GM18907 (cell line): ENCODE results near the gene DUOXA2.
A peak's percentile ranks its signal among the peaks of the same experiment; 100 is the strongest.

Source experiments
- ATAC-seq: cut with Tn5 transposase; IDR thresholded peaks from one replicate; pipeline ENCODE4 v1.9.1; 2021; ENCODE audit warnings: mild to moderate bottlenecking, moderate library complexity; ENCODE audit not compliant: unreplicated experiment

The DUOXA2 gene

DNA sequence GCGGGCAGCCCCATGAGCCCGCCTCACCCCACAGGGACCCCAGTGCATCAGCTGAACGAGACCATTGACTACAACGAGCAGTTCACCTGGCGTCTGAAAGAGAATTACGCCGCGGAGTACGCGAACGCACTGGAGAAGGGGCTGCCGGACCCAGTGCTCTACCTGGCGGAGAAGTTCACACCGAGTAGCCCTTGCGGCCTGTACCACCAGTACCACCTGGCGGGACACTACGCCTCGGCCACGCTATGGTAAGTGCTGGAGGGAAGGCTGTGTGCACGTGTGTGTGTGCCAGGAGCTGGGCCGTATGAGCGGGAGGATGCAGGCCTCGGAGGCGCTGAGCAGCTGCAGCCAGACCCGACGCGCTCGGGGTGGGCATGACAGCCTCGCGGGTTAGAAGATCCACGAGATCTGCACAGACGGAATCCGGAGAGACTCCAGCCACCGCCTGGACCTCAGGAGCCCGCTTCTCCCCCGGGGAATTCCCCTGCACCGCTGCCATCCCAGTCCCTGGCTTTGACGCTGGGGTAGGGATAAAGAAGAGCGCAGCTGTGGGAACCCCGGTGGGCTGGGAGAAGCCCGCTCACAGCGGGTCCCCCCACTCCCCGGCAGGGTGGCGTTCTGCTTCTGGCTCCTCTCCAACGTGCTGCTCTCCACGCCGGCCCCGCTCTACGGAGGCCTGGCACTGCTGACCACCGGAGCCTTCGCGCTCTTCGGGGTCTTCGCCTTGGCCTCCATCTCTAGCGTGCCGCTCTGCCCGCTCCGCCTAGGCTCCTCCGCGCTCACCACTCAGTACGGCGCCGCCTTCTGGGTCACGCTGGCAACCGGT is 2.6 kb downstream of the DUOXA2 start:
- no peak for ATAC-seq

DNA sequence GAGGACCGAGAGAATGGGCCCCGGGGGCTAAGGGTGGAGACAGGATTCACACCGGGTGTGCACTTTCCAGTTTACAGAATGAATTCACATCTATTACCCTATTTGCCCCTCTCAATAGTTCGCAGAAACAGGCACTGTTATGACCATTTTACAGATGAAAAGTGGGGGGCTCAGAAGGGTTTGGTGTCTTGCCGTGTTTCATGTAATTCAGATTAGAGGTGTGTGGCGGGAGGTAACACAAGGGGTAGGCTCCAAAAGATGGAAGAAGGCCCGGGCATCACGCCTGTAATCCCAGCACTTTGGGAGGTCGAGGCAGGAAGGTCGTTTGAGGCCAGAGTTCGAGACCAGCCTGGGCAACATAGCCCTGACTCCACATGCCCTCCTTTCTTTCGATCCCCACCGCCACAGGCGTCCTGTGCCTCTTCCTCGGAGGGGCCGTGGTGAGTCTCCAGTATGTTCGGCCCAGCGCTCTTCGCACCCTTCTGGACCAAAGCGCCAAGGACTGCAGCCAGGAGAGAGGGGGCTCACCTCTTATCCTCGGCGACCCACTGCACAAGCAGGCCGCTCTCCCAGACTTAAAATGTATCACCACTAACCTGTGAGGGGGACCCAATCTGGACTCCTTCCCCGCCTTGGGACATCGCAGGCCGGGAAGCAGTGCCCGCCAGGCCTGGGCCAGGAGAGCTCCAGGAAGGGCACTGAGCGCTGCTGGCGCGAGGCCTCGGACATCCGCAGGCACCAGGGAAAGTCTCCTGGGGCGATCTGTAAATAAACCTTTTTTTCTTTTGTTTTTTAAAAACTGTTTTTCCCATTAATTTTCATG is 3.4 kb downstream of the DUOXA2 start:
- ATAC-seq = peak; percentile 4

DNA sequence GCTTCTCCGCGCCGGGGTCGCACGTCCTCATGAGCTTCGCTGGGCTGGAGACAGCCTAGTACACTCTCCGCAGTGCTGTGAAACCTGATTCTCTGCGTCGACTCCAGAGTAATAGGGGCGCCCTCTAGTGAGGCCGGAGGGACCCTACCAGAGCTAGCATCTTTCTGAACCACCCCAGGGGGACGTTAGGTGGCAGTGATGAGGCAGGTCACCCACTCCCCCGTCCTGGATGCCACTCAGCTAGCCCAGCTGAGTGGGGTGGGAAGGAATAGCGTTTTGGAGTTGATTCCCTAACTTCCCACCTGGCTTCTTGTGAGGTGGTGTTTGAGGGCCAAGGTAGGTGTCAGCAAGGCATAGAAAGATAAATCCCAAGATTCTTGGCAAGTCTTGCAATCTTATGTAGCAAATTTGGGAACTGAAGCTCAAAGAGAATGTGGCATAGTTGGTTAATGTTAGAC is 4.0 kb downstream of the DUOXA2 start:
- peak; percentile 93 for ATAC-seq

DNA sequence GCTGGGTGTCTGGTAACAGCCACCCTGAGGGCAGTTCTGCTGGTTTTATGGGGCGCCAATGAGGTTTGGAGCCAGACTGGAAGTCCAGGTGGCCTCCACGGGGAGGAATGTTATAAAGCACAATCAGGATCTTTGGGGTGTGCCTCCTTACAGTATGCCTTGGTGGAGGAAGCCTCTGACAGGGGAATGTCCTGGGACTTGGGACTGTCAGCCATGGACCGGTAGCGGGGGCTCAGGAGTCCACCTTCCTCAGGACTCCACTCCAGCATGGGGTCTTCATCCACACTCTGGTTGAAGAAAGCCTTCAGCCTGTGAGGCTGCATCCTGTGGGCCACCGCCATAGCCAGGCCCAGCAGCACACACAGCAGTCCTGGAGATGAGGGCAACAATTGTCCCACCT is 4.9 kb downstream of the DUOXA2 start:
- no peak for ATAC-seq

DNA sequence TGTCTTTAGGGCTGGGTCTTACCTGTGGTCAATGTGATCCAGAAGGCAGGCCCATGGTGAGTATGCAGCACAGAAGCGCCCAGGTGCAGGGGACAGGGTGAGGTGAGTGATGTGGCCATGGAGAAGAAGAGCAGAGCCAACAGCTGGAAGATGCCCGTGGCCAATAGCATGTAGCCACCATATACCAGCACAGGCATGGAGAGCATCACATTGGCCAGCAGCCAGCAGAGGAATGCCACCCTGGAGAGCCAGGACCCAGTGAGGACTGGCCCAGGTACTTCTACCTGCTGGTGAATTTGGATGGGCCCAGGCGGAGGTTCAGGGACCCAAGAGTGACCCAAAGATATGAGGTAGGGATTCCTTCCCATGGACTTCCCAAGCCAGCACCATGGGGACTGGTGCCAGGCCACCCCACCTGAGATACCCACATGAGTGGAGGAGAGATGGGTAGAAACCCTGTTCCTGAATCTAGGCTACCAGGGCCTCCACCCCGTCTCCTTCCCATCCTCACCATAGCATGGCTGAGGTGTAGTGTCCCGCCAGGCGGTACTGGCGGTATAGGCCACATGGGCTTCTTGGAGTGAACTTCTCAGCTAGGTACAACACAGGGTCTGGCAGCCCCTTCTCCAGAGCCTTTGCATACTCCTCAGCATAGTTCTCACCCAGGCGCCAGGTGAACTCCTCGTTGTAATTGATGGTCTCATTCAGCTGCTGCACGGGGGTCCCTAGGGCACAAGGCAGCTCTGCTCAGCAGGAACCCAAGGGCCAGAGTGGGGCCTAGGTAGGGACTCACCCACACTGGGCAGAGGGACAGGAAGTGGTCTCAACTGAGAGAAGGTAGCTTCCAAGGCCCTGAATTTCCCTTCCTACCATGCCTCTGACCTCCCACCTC is 6.2 kb downstream of the DUOXA2 start:
- ATAC-seq = no peak

DNA sequence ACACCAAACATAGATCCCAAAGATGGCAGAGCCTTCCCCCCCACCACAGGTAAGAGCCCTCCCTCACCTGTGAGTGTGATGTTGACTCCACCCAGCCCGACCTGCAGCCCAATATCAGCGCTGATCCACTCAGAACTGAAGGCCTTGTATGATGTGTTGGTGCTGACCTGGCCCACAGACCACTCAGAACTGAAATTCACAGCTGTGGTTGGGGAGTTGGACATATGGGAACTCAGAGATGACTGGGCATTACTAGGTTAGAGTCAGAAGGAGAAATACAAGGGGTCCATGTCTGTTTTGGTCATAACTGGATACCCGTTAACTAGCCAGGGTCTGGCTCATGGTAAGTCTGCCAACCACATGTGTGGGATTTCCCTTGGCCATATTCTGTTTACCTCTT is 6.9 kb downstream of the DUOXA2 start:
- no peak for ATAC-seq

DNA sequence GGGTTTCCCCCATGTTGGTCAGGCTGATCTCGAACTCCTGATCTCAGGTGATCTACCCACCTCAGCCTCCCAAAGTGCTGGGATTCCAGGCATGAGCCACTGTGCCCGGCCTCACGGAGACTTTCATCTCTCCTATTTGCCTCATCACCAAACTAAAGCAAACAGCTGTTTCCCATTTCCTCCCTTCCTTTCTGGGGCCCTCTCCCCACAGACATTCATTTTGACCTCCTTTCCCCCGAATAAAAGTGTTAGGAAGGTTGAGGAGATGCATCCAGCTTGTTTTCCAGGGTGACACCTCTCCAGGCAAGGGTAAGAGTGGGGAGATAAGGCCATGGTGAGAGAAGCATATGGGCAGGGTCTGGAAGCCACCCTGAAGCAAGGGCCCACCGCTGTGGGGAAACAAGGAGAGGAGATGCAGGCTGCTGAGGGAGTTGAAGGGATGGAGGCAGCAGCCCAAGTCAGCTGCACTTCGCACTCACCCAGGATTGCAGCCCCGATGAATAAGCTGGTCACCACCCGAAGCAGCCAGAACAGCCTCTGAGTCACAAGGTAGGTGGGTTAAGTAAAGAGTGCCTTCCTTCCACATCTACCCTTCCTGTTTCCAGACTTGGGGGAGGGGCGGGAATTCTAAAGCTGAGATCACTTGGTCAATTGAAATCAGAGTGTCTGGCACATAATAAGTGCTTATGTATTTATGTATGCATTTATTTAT is 7.7 kb downstream of the DUOXA2 start:
- no peak for ATAC-seq

DNA sequence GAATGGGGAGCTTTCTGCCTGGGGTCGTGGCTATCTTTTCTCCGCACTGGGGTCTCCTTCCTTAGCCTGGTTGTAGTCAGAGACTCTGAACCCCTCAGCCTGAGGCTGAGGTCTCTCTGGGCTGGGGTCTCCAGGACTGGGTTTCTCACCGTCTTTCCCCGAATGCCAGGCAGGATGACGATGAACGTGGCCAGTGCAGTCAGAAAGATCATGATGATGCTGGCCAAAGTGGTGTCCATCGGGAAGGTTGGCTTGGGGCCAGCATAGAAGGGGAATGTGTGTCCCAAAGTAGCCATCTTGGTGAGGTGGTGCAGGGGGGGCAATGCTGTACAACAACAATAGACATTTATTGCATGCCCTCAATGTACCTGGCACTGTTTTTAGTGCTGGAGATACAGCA is 8.6 kb downstream of the DUOXA2 start:
- no peak for ATAC-seq

DNA sequence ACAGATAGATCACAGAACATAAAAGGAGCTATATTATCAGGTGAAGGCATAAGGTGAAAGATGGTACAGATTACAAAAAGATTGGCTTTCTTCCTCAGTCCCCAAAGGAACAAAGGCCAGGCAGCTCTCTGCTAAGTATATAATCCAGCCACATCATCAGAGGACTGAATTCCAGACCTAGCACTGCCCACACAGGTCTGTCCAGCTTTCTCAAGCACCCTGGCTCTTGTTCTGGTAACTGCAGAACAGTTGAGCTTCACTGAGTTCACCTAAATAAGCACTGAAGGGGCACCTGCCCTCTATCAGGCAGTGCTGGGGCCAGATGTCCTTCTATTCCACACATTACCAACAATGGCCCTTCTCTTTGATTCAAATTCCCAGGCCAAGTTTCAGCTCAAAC is 9.3 kb downstream of the DUOXA2 start:
- ATAC-seq = no peak

DNA sequence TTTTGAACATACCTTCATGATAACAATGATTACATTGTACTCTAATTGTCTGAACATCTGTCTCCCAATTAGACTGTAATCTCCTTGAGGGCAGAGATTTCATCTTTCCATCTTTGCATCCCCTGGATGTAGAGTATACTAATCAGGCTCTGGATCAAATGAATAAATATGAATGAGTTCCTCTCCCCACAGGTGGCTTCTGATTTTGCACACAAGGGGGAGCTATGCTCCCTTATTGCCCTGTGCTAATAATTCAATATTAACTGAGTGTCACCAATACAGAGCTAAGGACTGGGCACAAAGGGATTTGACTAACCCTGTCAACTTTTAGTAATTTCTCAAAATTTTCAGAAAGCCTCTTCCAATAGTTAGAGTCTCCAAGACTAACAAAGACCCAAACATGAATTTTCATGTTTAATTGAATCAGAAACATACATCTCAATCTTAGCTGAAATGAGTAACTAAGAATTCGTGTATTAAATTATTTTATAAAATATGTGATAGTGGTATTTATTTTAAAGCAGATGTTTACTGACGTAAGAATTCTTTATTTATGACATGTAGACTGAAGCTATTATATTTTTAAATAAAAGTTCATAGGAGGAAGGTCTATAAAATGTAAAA is 12.5 kb downstream of the DUOXA2 start:
- ATAC-seq = no peak

DNA sequence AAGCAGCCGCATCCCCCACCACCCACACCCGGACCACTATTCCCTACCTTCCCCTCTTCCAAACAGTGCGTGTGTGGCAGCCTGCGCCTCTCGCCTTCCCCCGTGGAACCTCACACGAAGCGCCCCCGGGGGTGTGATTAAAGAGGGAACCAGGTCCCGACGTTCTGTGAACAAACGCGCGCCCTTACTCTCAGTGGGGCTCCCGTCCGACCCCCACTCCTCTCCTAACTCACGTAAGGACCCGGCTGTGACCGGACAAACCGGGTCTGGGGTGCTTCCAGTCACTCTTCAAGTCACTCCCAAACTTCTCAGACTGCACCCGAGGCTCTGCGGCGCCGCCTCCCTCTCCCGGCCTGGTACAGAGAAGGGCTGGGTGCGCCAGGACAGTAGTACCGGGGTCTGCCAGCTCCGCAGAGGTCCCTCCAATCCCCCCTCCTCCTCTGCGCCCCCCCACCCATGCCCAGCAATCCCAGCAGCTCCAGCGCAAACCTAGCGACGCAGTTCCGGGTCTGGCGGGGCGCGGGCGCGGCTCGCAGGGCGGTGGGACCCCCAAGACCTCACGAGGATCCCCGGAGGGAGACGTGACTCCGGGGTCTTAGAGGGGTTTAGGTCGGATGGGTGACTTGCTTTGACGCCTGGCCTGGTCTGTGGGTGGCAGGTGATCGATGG is 15.0 kb downstream of the DUOXA2 start:
- ATAC-seq = no peak

DNA sequence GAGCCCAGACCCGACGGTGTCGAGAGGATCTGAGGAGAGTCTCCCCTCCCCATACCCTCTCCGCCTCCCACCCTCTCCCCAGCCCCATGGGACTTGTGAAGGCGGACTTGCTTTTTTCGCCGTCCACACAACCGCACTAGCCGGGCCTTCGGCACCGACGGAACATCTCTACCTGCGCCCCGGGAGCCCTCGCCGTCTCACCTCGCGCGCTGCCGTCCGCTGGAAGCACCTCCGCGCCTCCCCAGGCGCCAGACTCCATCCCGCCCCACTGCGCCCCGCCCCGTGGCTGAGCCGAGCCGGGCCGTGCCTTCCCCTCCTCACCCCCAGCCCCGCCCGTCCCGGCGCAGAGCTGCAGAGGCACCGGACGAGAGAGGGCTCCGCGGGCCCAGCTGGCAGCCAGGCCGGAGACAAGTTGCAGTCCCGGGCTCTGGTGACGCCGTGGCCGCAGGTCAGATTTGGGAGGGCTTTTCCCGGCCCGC is 15.6 kb downstream of the DUOXA2 start, which contains the start of the genes DUOX1 and DUOXA1:
TSS of gene DUOX1 (plus strand) at position 344 of the 479 bp plus-strand sequence. CDS start 1,973 bp downstream, outside the sequence.
TSS of gene DUOXA1 (minus strand) at position 229 of the 479 bp plus-strand sequence. CDS start 6,865 bp downstream, outside the sequence.
- no peak for ATAC-seq

DNA sequence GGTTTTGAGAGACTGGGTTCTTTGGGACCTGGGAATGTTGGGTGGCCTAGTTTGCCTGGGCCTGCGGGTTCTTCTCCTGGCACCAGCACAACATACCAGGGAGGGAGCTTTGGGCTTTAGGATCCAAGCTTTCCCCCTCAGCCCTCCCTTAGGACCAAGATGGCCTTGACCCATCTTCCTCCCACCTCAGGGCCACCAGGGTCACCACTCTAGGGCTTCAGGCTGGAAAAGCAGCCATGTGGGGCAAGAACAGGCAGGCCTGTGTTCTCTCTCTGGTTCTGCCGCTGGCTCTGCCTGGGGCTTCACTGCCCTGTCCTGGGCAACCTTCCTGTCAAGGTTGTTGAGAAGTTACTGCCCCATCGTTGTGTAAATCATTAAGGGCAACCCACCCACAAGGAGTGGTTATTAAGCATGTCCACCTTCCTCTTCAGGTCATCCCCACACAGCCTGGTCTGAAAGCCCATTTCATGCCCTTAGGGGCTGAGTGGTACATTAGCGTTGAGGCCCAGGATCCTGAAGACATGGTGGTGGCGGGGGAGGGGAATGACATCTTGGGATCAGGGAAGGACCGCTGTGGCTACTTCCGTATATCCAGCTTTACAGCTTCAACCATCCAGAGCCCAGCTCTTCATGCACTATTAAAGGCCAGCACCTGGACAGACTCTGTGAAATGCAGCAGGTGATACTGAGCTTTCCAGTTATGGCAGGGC is 16.3 kb downstream of the DUOXA2 start:
- ATAC-seq = no peak

DNA sequence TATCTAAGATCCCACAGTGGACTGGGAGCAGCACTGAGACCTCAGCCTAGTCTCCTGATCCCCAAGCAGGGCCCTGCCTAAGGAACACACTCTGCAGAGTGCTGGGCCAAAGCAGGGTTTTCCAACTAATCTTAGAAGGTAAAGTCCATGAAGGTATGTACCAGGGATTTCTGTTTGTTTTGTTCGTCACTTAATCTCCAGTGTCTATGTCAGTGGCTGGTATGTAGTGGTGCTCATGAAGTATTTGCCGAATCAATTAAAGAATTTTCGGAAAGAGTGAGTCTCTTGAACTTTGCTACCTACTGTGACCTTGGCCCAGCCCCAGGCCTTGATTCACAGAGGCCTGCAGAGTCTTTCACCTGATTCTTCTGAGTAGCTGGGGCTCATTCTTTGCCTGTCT is 17.4 kb downstream of the DUOXA2 start:
- ATAC-seq = no peak

DNA sequence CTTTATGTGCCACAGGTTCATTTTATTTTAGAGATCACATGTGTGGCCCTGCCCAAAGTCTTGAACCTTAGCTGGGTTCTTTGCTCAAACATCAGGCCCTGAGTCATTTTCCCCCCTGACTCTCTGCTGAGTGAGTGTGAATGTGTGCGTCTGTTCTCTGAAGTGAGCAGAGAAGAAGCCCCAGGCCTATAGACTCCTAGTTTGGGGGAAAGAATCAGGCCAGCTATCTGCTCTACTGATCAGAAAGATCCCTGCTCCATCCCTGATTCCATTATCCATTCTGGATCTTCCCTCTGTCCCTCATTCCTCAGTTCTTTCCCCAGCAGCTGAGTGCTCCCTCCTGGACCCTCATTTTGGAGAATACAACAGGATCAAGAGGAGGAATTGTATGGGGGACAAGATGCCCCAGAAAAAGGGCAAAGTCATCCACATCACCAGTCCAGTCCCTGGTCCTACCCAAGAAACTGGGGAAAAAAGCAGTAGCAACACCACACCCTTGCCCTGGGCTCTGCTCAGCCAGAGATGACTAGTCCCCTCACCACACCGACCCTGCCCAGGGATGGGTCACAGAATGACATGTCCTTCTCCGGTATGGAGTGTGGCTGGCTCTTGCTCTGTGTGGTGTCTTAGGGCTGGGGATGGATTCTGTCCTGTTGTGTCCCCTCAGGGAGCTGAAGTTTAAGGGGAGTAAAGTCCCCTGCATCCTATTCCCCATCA is 18.9 kb downstream of the DUOXA2 start:
- no peak for ATAC-seq

DNA sequence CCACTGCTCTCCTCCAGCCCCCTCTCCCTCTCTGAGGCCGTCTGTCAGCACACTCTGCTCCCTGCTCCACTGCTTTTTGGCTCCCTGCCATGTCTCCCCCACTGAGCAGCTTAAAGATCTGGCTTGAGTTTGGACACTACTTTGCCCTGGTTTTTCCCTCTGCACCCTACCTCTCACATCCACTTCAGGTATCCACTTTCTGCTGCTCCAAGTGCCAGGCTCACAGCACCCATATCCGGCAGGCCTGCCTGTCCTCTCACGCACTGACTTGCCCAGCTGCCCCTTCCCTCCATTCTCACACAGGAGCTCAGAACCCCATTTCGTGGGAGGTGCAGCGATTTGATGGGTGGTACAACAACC is 19.4 kb downstream of the DUOXA2 start:
- no peak for ATAC-seq

DNA sequence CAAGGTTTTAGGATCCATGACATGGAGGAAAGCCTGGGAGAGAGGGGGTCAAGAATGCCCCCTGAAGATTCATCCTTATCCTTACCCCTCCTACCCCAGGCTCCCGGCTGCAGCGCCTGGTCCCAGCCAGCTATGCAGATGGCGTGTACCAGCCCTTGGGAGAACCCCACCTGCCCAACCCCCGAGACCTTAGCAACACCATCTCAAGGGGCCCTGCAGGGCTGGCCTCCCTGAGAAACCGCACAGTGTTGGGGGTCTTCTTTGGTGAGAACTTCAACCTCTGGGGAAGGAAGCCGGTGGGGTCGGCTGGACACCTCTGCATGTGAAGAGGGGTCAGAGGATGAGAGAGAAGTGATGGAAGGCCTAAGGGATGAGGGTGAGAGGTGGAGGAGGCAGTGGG is 19.9 kb downstream of the DUOXA2 start:
- ATAC-seq = no peak
